GM12874 (cell line): ENCODE data around the gene CYS1.

ENCODE experiments used
- TF ChIP-seq, protein P1 (sequence below): IDR thresholded peaks from 2 replicates; pipeline ENCODE4 v1.5.1; 2011; ENCODE audit warnings: low read depth, mild to moderate bottlenecking, control low read depth, low read length, moderate library complexity; ENCODE audit not compliant: insufficient read depth

The CYS1 gene

DNA sequence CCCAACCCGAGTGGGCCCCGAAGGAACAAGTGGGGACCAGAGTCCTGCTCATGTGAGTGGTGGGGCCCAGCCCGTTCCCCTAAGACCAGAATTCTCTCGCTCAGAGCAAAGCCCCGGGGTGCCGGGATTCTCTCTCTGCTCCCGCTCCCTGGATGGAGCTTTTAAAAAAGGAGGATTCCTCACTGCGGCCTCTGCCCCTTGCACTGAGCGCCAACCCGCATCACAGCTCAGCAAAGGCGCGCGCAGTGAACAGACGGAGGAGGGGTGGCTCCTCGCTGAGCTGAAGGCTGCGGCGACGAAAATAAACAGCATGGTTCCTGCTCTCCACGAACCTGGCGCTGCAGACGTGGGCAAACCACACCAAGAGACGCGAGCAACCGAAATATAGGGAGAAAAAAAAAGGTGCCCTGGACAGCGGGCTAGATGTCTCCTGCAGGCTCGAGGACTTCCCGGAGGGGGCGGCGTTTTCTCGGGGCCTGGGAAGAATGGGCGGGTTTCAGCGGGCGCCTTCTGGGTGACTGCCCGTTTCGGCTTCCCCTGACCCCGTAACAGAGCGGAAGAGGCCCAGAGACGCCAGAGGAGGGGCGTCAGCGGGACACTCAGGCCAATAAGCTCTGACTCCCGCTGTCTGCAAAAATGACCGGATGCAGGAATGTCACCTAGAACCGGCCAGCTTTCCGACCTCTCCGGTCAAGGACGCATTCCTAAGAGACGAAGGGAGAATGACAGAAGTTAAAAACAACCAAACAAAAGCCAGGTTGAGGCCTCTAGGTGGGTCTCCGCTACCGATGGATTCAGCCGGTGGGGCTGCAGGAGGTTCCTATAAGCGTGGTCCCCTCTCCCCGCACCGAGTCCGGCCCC is 37.7 kb downstream of the CYS1 start:
- TF ChIP-seq, protein P1, sequence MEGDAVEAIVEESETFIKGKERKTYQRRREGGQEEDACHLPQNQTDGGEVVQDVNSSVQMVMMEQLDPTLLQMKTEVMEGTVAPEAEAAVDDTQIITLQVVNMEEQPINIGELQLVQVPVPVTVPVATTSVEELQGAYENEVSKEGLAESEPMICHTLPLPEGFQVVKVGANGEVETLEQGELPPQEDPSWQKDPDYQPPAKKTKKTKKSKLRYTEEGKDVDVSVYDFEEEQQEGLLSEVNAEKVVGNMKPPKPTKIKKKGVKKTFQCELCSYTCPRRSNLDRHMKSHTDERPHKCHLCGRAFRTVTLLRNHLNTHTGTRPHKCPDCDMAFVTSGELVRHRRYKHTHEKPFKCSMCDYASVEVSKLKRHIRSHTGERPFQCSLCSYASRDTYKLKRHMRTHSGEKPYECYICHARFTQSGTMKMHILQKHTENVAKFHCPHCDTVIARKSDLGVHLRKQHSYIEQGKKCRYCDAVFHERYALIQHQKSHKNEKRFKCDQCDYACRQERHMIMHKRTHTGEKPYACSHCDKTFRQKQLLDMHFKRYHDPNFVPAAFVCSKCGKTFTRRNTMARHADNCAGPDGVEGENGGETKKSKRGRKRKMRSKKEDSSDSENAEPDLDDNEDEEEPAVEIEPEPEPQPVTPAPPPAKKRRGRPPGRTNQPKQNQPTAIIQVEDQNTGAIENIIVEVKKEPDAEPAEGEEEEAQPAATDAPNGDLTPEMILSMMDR = no peak

DNA sequence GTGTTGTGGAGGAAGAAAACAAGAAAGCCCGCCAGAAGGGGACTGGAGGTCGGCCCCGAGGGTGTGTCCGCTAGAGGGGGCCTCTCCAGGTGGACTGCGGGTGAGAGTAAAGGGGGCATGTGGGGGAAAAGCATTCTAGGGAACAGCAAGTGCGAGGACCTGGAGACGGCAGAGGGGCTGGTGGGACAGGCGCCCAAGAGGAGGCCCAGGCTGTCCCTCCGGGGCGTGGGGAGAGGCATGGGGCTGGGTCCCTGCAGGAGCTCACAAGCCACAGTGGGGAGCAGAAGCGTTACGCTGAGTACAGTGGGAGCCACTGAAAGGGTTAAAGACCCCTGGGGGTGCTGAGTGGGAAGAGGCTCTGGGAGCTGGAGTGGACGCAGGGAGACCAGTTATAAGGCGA is 38.5 kb downstream of the CYS1 start:
- TF ChIP-seq, protein P1 = no peak

DNA sequence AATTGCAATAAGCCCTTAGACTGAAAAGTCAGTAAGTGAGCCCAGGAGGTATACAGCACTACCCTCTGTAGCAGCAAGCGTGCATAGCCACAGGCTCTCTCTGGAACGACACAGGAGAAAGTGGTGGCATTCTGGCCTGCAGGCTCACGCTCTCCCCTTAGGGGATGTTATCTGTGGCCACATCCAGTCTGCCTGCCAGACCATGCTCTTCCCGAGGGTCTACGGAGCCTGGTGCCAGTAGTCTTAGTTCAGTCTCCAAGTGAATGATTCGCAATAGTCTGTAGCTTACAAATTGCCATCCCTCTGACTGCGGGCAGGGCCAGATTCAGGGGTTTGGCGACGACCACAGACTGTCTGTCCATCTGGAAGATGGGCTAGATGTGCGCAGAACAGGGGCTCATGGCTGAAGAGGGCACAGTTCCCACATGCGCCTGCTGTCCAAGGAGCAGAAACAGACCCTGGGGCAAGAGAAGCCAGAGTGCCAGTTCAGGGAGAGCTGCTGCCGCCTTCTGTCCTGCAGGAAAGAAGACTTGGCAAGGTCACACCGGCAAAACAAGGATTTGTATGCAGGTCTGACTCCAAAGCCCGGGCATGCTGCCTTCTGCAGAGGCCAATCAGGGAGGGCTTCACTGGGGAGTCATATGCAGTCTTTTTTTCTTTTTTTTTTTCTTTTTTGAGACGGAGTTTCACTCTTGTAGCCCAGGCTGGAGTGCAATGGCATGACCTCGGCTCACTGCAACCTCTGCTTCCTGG is 40.4 kb downstream of the CYS1 start:
- TF ChIP-seq, protein P1 = no peak

DNA sequence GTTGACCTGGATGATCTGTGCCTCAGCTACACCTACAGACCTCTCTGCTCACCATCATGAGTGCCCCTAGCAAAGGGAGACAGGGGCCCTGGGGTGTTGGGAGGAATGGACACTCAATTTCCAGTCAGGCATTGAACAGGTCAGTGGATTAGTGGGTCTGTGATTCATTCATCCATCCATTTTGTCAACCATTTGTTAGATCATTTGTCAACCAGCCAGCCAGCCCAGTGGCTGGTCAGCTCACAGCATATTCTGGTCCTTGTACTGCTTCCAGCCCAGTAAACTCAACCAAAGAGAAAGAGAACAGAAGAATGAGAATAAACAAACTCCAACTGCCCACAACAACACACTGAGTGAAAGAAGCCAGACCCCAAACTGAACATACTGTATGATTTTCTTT is 41.5 kb downstream of the CYS1 start:
- TF ChIP-seq, protein P1 = no peak

DNA sequence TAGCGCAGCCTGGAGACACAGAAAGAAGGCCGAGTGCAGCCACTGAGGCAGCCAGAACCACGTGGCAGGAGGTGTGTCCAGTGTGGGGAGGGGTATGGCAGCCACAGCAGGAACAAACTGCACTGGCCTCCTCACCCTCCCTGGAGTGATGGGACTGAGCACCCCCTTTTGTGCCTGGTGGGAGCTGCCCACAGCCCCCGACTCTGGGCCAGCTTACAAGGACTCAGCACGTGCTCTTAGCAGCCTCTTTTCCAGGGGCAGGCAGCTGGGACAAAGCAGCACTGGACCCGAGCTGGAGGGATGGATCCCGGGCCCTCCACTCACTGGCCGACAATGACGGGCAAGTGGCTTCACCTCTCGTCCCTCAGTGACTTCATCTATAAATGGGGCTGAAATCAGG is 42.1 kb downstream of the CYS1 start:
- TF ChIP-seq, protein P1 = no peak

DNA sequence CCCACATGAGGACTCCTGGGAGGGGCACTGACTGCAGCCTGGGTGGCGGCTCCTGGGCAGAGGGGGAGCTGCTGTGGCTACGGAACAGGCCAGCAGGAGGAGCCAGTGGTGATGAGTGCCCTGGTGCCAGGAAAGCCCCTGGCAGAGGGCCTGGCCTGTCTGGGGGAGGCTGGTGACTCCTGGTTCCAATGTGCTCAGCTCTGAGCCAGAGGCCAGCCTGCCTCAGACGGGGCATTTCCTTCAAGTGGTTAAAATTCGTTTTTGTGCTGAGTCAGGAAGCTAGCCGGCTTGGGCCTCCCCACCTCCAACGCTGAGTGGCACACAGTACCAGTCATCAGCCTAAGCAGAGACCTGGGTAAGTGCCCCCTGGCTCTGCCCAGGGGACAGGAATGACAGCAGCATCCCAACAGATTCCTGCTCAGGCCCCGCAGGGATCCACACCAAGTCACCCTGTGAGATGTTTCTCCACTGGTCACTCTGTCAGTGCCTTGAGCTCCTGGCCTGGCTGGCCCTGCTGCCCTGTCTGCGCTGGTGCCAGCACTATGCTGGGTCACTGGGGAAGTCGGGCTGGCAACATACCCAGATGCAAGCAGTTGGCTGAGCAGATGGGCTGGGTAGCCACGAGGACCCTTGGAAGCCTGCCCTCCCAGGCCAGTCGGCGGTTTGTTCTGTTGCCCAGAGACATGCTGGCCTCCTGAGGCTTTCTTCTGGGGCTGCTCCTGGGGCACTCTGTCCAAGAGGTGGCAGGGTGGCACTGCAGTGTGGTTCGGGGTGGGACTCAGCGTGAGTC is 43.9 kb downstream of the CYS1 start:
- TF ChIP-seq, protein P1 = peak; percentile 40

DNA sequence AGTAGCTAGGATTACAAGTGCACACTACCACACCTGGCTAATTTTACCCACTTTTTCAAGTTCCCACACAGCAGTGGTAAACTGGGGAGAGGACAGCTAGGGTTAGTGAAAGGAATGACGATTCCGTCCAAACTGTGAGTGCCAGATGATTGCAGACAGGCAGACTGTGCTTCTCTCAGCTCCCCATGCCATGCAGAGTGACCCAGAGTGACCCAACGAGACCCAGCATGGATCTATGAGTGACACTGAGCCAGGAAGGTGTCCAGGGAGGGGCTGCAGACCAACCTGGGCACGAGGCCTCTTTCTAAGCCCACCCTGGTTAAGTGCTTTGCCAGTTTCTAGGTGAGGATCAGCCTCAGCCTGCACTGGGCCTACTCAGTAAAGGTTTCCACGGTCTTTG is 44.6 kb downstream of the CYS1 start:
- TF ChIP-seq, protein P1 = no peak
